ENCODE results near the gene IL34.
"Not testable (repeated sequence)": the region's sequence is repeated elsewhere in the genome, so short reads cannot be mapped to it uniquely, and the experiment has no call there.

The IL34 gene

GRCh38 chr16:70615945-70616344 is 30.4 kb upstream of the IL34 start:
- no peak for TF ChIP-seq CTCF (IDR thresholded peaks at IDR 0.05)
- no peak overlapping the region for H3K27ac ChIP-seq
- H3K4me1 ChIP-seq (ENCODE audit: control insufficient read depth in 1 of 2, insufficient read depth in 1 of 2, low read depth in 1 of 2, low read length in 1 of 2): no peaks in the 10 kb centered on the region
- H3K27me3 ChIP-seq: no peaks in the 10 kb centered on the region
- H3K4me3 ChIP-seq (ENCODE audit: low read depth in 1 of 2, low read length in 1 of 2): no peak overlapping the region
- H3K9me3 ChIP-seq: no peaks in the 10 kb centered on the region
- no peaks in the 10 kb centered on the region for H3K36me3 ChIP-seq

- H3K4me3 ChIP-seq (ENCODE audit: low read depth in 1 of 2, low read length in 1 of 2); H3K4me1 ChIP-seq (ENCODE audit: control insufficient read depth in 1 of 2, insufficient read depth in 1 of 2, low read depth in 1 of 2, low read length in 1 of 2); H3K27ac ChIP-seq; H3K9me3 ChIP-seq; H3K36me3 ChIP-seq; H3K27me3 ChIP-seq: not testable (repeated sequence)
Observed at GRCh38 chr16:70621864-70622263, 24.5 kb upstream of the IL34 start.

- no peak overlapping the region for H3K4me3 ChIP-seq (ENCODE audit: low read depth in 1 of 2, low read length in 1 of 2)
- TF ChIP-seq CTCF (IDR thresholded peaks at IDR 0.05): no peak
- H3K4me1 ChIP-seq (ENCODE audit: control insufficient read depth in 1 of 2, insufficient read depth in 1 of 2, low read depth in 1 of 2, low read length in 1 of 2): no peaks in the 10 kb centered on the region
- no peaks in the 10 kb centered on the region for H3K36me3 ChIP-seq
- H3K27ac ChIP-seq: no peak overlapping the region
- no peaks in the 10 kb centered on the region for H3K27me3 ChIP-seq
- H3K9me3 ChIP-seq: no peaks in the 10 kb centered on the region
Observed at GRCh38 chr16:70627696-70628095, 18.7 kb upstream of the IL34 start.

- no peak for TF ChIP-seq CTCF (IDR thresholded peaks at IDR 0.05)
- Histone ChIP-seq H3K9me3 (no peaks in the 10 kb centered on the region), H3K27me3 (no peaks in the 10 kb centered on the region), H3K4me3 (ENCODE audit: low read depth in 1 of 2, low read length in 1 of 2) (no peak overlapping the region), H3K36me3 (no peaks in the 10 kb centered on the region), H3K27ac (no peak overlapping the region), H3K4me1 (ENCODE audit: control insufficient read depth in 1 of 2, insufficient read depth in 1 of 2, low read depth in 1 of 2, low read length in 1 of 2) (no peaks in the 10 kb centered on the region)
Observed at GRCh38 chr16:70630960-70631745, 15.2 kb upstream of the IL34 start.

- no peak overlapping the region for H3K27ac ChIP-seq
- no peaks in the 10 kb centered on the region for H3K9me3 ChIP-seq
- no peak overlapping the region for H3K4me3 ChIP-seq (ENCODE audit: low read depth in 1 of 2, low read length in 1 of 2)
- H3K36me3 ChIP-seq: no peaks in the 10 kb centered on the region
- no peaks in the 10 kb centered on the region for H3K4me1 ChIP-seq (ENCODE audit: control insufficient read depth in 1 of 2, insufficient read depth in 1 of 2, low read depth in 1 of 2, low read length in 1 of 2)
- no peak for TF ChIP-seq CTCF (IDR thresholded peaks at IDR 0.05)
- H3K27me3 ChIP-seq: no peaks in the 10 kb centered on the region
Observed at GRCh38 chr16:70632273-70632672, 14.1 kb upstream of the IL34 start.

- not testable (repeated sequence) for H3K9me3 ChIP-seq; H3K27me3 ChIP-seq; H3K4me3 ChIP-seq (ENCODE audit: low read depth in 1 of 2, low read length in 1 of 2); H3K4me1 ChIP-seq (ENCODE audit: control insufficient read depth in 1 of 2, insufficient read depth in 1 of 2, low read depth in 1 of 2, low read length in 1 of 2); H3K36me3 ChIP-seq; H3K27ac ChIP-seq
Observed at GRCh38 chr16:70633617-70634016, 12.7 kb upstream of the IL34 start.
